GM23248 (cell line): ENCODE data around the gene SLC25A51. TPM values are rescaled to one million over a fixed set of nuclear protein-coding genes. Genes with fewer than 3 reads are reported as not detected.

Source experiments
- DNase-seq: peaks from one replicate; pipeline ENCODE4 v3.0.0-alpha.2; 2015
- H2AFZ ChIP-seq: fragments of 200-600 bp; sonication (generic); 2 replicates; pipeline ENCODE4 v1.6.1; 2016; ENCODE audit warnings: antibody characterized with exemption
- H3F3A ChIP-seq: fragments of 200-600 bp; sonication (generic); 2 replicates; pipeline ENCODE4 v1.6.1; 2016; ENCODE audit warnings: mild to moderate bottlenecking, antibody characterized with exemption, mixed run types; ENCODE audit not compliant: insufficient read depth
- H3K27ac ChIP-seq: fragments of 200-600 bp; sonication (generic); 2 replicates; pipeline ENCODE4 v1.5.1; 2016; ENCODE audit warnings: mild to moderate bottlenecking
- H3K27me3 ChIP-seq: fragments of 200-600 bp; sonication (generic); replicated peaks from 2 replicates; pipeline ENCODE4 v1.6.1; 2016; ENCODE audit warnings: mild to moderate bottlenecking; ENCODE audit not compliant: insufficient read depth
- H3K36me3 ChIP-seq: fragments of 200-600 bp; sonication (generic); 2 replicates; pipeline ENCODE4 v1.6.1; 2016; ENCODE audit warnings: low read depth, mild to moderate bottlenecking
- H3K4me1 ChIP-seq: fragments of 200-600 bp; sonication (generic); 2 replicates; pipeline ENCODE4 v1.6.1; 2016; ENCODE audit warnings: mild to moderate bottlenecking; ENCODE audit not compliant: insufficient read depth
- H3K4me2 ChIP-seq: fragments of 200-600 bp; sonication (generic); one replicate; pipeline ENCODE4 v1.6.1; 2016; ENCODE audit warnings: mild to moderate bottlenecking; ENCODE audit not compliant: unreplicated experiment
- H3K4me3 ChIP-seq: fragments of 200-600 bp; sonication (generic); 2 replicates; pipeline ENCODE4 v1.5.1; 2016; ENCODE audit warnings: mild to moderate bottlenecking
- H3K79me2 ChIP-seq: fragments of 200-600 bp; sonication (generic); 2 replicates; pipeline ENCODE4 v1.6.1; 2016; ENCODE audit warnings: mild to moderate bottlenecking; ENCODE audit not compliant: insufficient read depth
- H3K9ac ChIP-seq: fragments of 200-600 bp; sonication (generic); 2 replicates; pipeline ENCODE4 v1.6.1; 2016; ENCODE audit warnings: mild to moderate bottlenecking
- H3K9me2 ChIP-seq: fragments of 200-600 bp; sonication (generic); 2 replicates; pipeline ENCODE4 v1.6.1; 2016; ENCODE audit warnings: mixed run types, mild to moderate bottlenecking, moderate library complexity; ENCODE audit not compliant: insufficient read depth
- H3K9me3 ChIP-seq: fragments of 200-600 bp; sonication (generic); one replicate; pipeline ENCODE4 v1.6.1; 2017; ENCODE audit warnings: low read depth
- H4K20me1 ChIP-seq: fragments of 200-600 bp; sonication (generic); 2 replicates; pipeline ENCODE4 v1.6.0; 2016; ENCODE audit not compliant: insufficient read depth
- EZH2 ChIP-seq: fragments of 200-600 bp; sonication (generic); IDR thresholded peaks from 2 replicates; pipeline ENCODE4 v1.6.1; 2018; ENCODE audit warnings: antibody characterized with exemption, mild to moderate bottlenecking; ENCODE audit not compliant: insufficient read depth, poor library complexity, severe bottlenecking
- EZH2phosphoT487 ChIP-seq: fragments of 200-600 bp; sonication (generic); IDR thresholded peaks from 2 replicates; pipeline ENCODE4 v1.6.1; 2018; ENCODE audit warnings: antibody characterized with exemption, moderate library complexity, mild to moderate bottlenecking, low read depth; ENCODE audit not compliant: insufficient read depth
- WGBS, 2 experiments: methylation state at CpG; one replicate each; pipeline ENCODE4 v1.1.6; 2015 to 2017; ENCODE audit warnings: low lambda C conversion rate in 2 of 2, low coverage in 1 of 2; ENCODE audit errors: missing lambda C conversion rate in 2 of 2; 5-methylcytosine and 5-hydroxymethylcytosine counted together
- in situ Hi-C: fragments of 300-500 bp; cut with MboI; formaldehyde crosslinking; loops from 2 replicates; pipeline ENCODE4 v1.15.0; 2020
- polyA plus RNA-seq: library from polyadenylated mRNA; unstranded; fragments of >200 nt; fragmentation: Nextera tagmentation; extraction: Ambion mirVana; gene quantifications from 2 replicates; pipeline ENCODE4 v1.2.1, GENCODE V29; 2016
- total RNA-seq: library from RNA; depleted of rRNA; stranded (reverse); fragments of >200 nt; shearing (Covaris generic); gene quantifications from 2 replicates; pipeline ENCODE4 v1.2.3, GENCODE V29; 2014

SLC25A51 gene
- total and polyA plus RNA-seq, 2 experiments from 2014 or later: 16.0 to 56.6 TPM

- no peaks in the 10 kb centered on the region for H3K9me3 ChIP-seq
- no peak for TF ChIP-seq EZH2phosphoT487
- TF ChIP-seq EZH2: no peak
- no peaks in the 10 kb centered on the region for H4K20me1 ChIP-seq
- H3K4me1 ChIP-seq: peaks cover 56% of the 10 kb centered on the region
- 0 out of 2 replicates have a peak, but pooled peaks cover 8% of the 10 kb centered on the region for H3K79me2 ChIP-seq
- no peaks in the 10 kb centered on the region for H3K36me3 ChIP-seq
- H3K27ac ChIP-seq: peak overlapping the region; percentile 89
- H3K4me3 ChIP-seq: no peak overlapping the region
- H3K27me3 ChIP-seq: no peaks in the 10 kb centered on the region
- 57 to 63% methylated on average over 9 of the region's 9 CpGs for WGBS, 2 experiments
- H3F3A ChIP-seq: peaks cover 55% of the 10 kb centered on the region
- H3K9ac ChIP-seq: peak overlapping the region; percentile 72
- H2AFZ ChIP-seq: no peak overlapping the region
- peak overlapping the region; percentile 52 for H3K4me2 ChIP-seq
- DNase-seq: no peak
- no peaks in the 10 kb centered on the region for H3K9me2 ChIP-seq
- in situ Hi-C loops: no loop called here
Measured at GRCh38 chr9:37937366-37937765, 33.4 kb upstream of the SLC25A51 start.

DNA sequence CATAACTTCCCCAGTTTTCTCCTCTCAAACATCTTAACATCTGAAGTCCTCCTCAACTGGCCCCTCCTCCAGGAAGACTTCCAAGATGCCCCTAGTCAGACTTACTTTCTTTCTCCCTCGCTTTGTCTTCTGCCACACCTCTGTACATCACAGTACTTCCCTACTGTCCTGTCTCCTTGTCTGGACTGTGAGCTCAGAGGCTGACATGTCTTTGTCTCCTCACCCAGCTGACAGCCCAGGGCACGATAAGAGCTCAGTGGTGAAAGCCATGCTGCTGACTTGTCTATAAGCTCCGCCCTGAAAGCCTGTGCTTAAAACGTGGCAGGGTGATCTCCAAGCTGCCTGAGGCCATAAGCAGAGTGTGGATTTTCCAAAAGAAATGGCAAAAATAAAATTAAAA, 33.0 kb upstream of the SLC25A51 start:
- peak overlapping the region; percentile 52 for H3K4me2 ChIP-seq
- in situ Hi-C loops: no loop called here
- H3F3A ChIP-seq: peaks cover 55% of the 10 kb centered on the region
- H3K9ac ChIP-seq: peak overlapping the region; percentile 72
- peak overlapping the region; percentile 14; the same call in 1 of the 2 replicates for H3K4me3 ChIP-seq
- no peaks in the 10 kb centered on the region for H4K20me1 ChIP-seq
- 12 to 23% methylated on average over 4 of the region's 4 CpGs for WGBS, 2 experiments
- peak overlapping the region; percentile 89 for H3K27ac ChIP-seq
- H3K4me1 ChIP-seq: peaks cover 56% of the 10 kb centered on the region
- peak; percentile 96 for DNase-seq
- H2AFZ ChIP-seq: peak overlapping the region; percentile 66
- no peaks in the 10 kb centered on the region for H3K9me2 ChIP-seq
- H3K36me3 ChIP-seq: no peaks in the 10 kb centered on the region
- TF ChIP-seq EZH2 (no peak), EZH2phosphoT487 (no peak)
- H3K9me3 ChIP-seq: no peaks in the 10 kb centered on the region
- 0 out of 2 replicates have a peak, but pooled peaks cover 4% of the 10 kb centered on the region for H3K79me2 ChIP-seq
- no peaks in the 10 kb centered on the region for H3K27me3 ChIP-seq

DNA sequence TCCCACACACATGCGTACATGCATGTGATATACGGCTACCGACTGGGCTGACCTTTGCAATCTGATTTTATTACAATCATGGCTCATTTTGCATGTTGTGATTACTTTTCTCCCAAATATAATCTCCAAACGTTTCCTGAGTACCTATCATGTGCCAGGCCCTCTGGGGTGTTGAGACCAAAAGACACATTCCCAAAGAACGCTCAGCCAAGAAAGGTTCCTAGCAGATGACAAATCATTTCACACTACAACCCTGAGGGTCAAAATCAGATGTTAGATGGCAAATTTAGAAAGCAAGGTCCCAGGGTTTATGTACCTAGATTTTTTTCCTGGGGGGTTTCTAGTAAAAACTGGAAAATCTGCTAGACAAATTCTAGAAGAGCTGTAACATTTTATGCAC, 32.4 kb upstream of the SLC25A51 start:
- no peaks in the 10 kb centered on the region for H3K9me3 ChIP-seq
- TF ChIP-seq EZH2phosphoT487 (no peak), EZH2 (no peak)
- peak; percentile 49 for DNase-seq
- H3K9me2 ChIP-seq: no peaks in the 10 kb centered on the region
- no peak overlapping the region for H2AFZ ChIP-seq
- H3F3A ChIP-seq: peaks cover 55% of the 10 kb centered on the region
- peak overlapping the region; percentile 72 for H3K9ac ChIP-seq
- H4K20me1 ChIP-seq: no peaks in the 10 kb centered on the region
- WGBS, 2 experiments: 58% methylated on average over 5 of the region's 5 CpGs
- in situ Hi-C loops: no loop called here
- 0 out of 2 replicates have a peak, but pooled peaks cover 4% of the 10 kb centered on the region for H3K79me2 ChIP-seq
- peaks cover 56% of the 10 kb centered on the region for H3K4me1 ChIP-seq
- H3K27ac ChIP-seq: peak overlapping the region; percentile 89
- H3K4me2 ChIP-seq: peak overlapping the region; percentile 52
- H3K36me3 ChIP-seq: no peaks in the 10 kb centered on the region
- H3K27me3 ChIP-seq: no peaks in the 10 kb centered on the region
- H3K4me3 ChIP-seq: 0 out of 2 replicates have a peak overlapping the region, but pooled peaks have one; percentile 14

DNA sequence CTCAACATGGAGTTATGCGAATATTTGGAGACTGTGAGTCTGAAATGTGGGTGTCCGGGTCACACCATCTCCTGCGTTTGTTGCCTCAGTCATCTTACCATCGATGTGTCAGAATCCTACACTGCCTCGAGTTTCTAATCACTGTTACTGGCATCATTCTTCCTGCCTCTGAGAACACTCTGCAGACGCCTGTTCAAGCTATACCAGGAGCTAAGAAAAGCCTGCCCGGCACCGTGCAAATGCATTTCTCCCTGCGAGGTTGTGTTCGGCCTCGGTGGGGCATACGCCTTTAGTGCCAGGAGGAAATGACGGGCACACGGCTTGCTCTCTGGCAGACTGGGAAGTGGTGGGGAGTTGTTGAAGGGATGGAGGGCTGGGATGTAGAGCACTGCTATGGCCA, 31.2 kb upstream of the SLC25A51 start:
- H3K9me2 ChIP-seq: no peaks in the 10 kb centered on the region
- peak overlapping the region; percentile 72 for H3K9ac ChIP-seq
- in situ Hi-C loops: no loop called here
- H3K36me3 ChIP-seq: no peaks in the 10 kb centered on the region
- H2AFZ ChIP-seq: peak overlapping the region; percentile 38
- H3K79me2 ChIP-seq: peaks cover 10% of the 10 kb centered on the region; the same call in 1 of the 2 replicates
- no peaks in the 10 kb centered on the region for H3K27me3 ChIP-seq
- 32 to 37% methylated on average over 14 of the region's 14 CpGs for WGBS, 2 experiments
- H3K4me1 ChIP-seq: peaks cover 55% of the 10 kb centered on the region
- peak; percentile 85 for DNase-seq
- peaks cover 53% of the 10 kb centered on the region for H3F3A ChIP-seq
- H3K9me3 ChIP-seq: no peaks in the 10 kb centered on the region
- H4K20me1 ChIP-seq: no peaks in the 10 kb centered on the region
- H3K4me2 ChIP-seq: peak overlapping the region; percentile 52
- no peak for TF ChIP-seq EZH2phosphoT487
- no peak for TF ChIP-seq EZH2
- no peak overlapping the region for H3K4me3 ChIP-seq
- peak overlapping the region; percentile 89 for H3K27ac ChIP-seq
